ENCODE data around the gene SUN1.
"Not testable (repeated sequence)": the region's sequence is repeated elsewhere in the genome, so short reads cannot be mapped to it uniquely, and the experiment has no call there.

The SUN1 gene

DNA sequence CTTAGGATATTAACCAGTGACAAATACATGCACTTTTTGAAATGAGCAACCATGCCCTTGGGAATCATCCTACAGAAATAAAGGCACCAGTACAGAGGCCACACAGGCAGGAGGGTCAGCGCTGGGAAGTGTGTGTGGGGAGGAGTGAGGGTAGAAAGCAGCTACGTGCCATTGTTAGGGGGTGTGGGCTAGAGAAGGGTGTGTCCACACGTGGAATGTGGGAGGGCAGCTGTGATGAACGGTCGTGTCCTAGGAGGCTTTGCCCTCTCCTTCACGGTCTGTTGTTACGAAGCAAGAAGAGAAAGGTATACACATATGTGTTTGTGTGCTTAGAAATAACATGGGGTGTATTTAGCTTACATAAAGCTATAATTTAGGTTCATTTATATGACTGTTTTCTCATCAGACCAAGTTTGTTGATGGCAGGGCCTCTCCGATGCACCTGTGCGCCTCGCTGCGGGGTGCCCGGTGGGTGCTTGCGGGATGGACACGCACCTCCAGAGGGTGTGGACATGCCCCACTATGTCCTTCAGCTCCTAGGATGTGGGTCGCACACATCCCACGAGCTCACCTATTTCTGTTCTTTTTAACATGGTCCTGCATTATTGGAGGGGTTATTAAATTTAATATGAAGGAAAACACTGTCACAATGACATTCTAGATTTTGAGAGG, 27.2 kb downstream of the SUN1 start:
- DNase-seq, result no peak

DNA sequence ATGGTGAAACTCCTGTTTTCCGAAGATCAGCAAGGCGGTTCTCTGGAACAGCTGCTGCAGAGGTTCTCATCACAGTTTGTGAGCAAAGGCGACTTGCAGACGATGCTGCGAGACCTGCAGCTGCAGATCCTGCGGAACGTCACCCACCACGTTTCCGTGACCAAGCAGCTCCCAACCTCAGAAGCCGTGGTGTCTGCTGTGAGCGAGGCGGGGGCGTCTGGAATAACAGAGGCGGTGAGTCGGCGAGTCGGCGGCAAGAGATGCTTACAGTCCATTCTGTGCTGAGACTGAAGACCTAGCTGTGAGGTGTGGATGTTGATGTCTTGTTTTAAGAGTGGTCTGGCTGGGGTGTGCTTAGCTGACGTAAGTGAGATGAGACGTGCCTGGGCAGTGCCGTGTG, 27.9 kb downstream of the SUN1 start:
- peak in 1 of 2 experiments; percentile 32 for DNase-seq

DNA sequence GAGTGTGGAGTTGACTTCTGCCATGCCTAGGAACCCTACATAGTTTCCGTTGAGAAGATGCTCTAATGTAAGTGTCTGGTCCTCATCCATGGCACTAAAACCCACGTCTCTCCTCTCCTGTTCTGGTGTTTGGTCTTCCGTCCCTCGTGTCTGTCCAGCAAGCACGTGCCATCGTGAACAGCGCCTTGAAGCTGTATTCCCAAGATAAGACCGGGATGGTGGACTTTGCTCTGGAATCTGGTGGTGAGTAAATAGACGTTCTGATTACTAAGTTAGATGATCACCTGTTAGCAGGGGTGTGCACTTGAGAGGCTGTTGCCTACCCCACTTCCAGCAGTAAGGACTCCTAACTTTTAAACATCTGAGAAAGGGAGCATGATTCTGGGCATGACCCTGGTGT, 28.9 kb downstream of the SUN1 start:
- DNase-seq, result no peak

- no peak for DNase-seq
These were observed 29.9 kb downstream of the SUN1 start for GRCh38 chr7:862157-862556.

DNA sequence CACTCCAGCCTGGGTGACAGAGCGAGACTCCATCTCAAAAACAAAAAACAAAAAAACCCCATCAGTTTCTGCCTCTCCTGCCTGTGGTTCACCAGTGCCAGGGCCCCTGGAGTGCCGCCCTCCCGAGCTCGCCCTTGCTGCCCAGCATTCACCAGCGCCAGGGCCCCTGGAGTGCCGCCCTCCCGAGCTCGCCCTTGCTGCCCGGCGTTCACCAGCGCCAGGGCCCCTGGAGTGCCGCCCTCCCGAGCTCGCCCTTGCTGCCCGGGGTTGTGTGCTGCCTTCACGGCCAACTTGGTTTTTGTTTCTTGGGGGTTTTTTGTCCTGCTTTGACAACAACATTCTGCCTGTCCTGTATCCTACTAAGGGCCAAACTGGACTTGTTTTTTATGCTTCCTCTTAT, 30.8 kb downstream of the SUN1 start:
- DNase-seq, result no peak

DNA sequence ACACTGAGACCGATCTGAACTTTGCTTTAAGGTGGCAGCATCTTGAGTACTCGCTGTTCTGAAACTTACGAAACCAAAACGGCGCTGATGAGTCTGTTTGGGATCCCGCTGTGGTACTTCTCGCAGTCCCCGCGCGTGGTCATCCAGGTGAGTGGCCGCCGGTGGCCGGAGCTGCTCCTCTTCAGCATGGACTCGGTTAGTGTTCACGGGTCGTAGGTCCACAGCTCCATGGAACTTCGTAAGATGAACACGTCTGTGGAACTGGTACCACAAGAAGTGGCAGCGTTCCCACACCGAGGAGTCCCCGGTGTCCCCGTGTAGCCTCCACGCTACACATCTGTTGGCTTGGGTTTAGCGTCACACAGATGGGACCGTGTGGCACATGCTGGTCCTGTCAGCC, 33.6 kb downstream of the SUN1 start:
- no peak for DNase-seq

GRCh38 chr7:867001-867405, 34.7 kb downstream of the SUN1 start:
- no peak for DNase-seq

DNA sequence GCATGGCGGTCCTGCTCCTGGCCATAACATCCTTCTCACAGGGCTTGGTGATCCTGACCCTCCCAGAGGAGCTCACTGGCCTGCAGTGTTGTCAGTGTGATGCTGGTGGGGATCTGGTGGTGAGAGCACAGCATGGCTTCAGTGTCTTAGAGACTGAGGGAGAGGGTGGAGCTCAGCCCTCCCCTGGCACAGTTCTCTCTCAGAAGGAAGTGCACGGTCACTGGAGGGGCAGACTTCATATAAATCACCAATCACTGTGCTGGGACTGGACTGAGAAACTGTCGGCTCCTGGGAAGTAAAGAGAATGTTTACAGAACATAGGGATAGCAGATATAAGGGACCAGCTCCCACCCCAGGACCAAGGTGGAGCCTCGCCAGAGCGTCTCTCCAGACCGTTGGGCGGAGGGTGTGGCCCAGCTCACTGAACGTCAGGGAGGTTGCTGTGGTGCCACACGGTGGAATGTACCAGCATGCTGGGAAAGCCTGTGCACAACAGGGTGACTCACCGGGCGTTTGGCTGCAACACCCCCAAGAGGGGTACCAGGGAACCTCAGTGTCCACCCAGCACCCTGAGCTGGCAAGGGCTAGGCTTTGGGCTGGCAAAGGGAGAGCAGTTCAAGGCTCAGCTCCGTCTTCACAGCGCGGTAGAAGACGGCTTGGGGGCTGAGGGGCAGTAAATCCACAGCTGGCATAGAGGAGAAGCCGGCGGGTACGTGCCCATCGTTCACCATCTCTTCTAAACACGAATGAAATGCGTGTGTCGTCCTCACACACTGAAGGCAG, 35.3 kb downstream of the SUN1 start:
- DNase-seq, result no peak

- DNase-seq, result no peak
These were observed 35.9 kb downstream of the SUN1 start for GRCh38 chr7:868189-868486.

DNA sequence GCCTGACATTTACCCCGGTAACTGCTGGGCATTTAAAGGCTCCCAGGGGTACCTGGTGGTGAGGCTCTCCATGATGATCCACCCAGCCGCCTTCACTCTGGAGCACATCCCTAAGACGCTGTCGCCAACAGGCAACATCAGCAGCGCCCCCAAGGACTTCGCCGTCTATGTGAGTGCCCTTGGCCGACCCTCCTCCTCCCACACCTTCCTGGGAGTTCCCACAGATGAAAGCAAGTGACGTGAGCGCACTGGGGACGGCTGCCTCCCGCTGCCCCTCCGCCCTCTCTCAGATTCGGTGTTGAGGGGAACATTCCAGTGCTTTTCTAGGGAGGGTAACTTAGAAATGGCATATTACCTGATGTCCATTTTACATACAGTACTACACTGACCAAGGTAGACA, 37.1 kb downstream of the SUN1 start:
- no peak for DNase-seq

- DNase-seq, result no peak
These were observed 39.7 kb downstream of the SUN1 start for GRCh38 chr7:871900-872537.

DNA sequence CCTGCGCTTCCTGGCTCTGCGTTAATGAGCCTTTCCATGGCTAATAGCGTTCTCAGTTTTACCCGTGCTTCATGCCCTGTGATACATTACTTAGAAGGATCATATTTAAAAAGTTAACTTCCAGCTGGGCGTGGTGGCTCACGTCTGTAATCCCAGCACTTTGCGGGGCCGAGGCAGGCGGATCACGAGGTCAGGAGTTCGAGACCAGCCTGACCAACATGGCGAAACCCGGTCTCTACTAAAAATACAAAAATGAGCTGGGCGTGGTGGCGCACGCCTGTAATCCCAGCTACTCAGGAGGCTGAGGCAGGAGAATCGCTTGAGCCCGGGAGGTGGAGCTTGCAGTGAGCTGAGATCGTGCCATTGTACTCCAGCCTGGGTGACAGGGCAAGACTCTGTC, 40.4 kb downstream of the SUN1 start:
- DNase-seq, result not testable (repeated sequence)

- peak; percentile 63 to 67 for DNase-seq
These were observed 41.2 kb downstream of the SUN1 start for GRCh38 chr7:873367-874002.

GRCh38 chr7:874031-874749, 41.9 kb downstream of the SUN1 start:
- no peak for DNase-seq

- DNase-seq, result no peak
These were observed 42.8 kb downstream of the SUN1 start for GRCh38 chr7:875051-875450.

GRCh38 chr7:875476-876076, 43.3 kb downstream of the SUN1 start:
- no peak for DNase-seq

- DNase-seq, result peak; percentile 96 to 97
These were observed 44.0 kb downstream of the SUN1 start, which contains the start of gene GET4 for GRCh38 chr7:876077-876971. TSS of gene GET4 (plus strand) at chr7:876554. CDS start at chr7:876646, 92 bp downstream.

- no peak for DNase-seq
These were observed 44.7 kb downstream of the SUN1 start for GRCh38 chr7:876972-877311.

DNA sequence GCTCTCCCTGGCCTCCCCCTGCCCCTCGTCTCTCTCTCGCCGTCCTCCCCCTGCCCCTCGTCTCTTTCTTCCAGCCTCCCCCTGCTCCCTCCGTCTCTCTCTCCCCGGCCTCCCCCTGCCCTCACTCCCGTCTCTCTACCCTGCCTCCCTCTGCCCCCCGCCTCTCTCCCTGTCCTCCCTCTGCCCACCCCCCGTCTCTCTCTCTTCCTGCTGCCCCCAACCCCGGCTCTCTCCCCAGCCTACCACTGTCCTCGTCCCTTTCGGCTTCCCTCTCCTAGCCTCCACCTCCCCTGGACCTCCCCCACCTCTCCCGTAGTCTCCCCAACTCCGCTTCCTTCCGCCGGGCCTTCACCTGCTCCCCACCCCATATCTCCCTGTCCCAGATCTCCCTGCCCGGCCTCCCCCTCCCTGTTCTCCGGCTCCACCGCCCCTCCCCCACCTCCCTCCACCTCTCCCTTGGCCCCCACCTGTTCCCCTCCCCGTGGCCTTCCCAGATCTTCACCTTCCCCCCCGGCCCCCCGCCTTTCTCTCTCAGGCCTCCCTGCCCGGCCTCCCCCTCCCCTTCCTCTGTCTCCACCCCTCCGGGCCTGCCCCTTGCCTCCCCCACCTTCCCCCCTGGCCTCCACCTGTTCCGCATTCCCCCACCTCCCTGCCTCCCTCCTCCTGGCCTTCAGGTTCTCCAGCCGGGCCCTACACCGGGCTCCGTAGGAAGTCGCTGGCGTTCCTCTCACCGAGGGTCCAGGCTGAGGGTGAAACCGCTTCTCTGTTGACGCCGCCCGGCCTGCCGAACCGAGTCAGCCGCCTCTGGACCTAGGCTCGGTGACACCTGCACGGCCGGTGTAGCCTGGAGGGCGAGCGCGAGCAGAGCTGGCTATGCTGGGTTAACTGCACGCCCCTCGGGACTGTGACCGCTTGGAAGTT, 45.3 kb downstream of the SUN1 start:
- DNase-seq, result no peak

DNA sequence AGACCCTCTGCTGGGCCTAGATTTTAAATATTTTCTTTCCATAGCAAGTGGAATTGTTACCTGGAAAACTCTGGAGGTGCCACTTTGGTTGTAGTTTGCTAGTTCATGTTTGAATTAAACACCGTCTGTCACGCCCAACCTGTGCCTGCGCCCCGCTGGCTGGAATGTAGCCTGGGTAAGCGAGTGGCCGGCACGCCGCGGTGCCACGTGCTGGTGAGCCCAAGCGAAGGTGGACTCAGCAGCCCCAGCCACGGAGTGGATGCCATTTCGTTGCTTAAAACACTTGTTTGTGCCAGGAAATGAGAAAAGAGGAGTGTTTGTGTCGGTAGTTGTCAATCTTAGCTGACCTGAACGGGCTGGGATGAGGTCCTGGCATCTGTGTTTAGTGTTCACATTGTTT, 46.8 kb downstream of the SUN1 start:
- no peak for DNase-seq

DNA sequence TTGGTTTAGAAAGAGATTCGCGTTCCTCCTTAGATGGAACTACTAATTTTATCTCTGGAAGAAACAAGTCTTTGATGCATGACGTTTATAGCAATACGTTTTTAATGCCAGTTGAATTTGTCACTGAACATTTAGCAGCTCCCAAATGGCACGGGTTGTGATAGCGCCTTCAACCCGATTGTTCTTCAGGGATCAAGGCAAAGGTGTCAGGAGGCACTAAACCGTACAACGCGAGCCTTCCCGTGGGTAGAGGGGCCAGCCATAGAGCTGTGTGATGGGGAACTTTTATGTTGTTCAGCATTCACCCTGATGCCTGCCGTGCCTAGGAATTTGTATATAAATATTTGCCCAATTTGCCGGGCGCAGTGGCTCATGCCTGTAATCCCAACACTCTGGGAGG, 47.4 kb downstream of the SUN1 start:
- no peak for DNase-seq

All from stimulated activated CD4-positive, alpha-beta T cell treated with anti-CD3 and anti-CD28 coated beads, Interleukin-4, amount 100 ng/mL, for 4 hours (primary cell).